ENCODE measurements around the gene KDM1A. TPM values are rescaled to one million over a fixed set of nuclear protein-coding genes. Genes with fewer than 3 reads are reported as not detected.

The KDM1A gene
- total and polyA plus RNA-seq, 4 donors: 7.4 to 46.7 (median 21.5) TPM

- TF ChIP-seq ZBTB33 (IDR thresholded peaks at IDR 0.05): no peak
- TF ChIP-seq NR2F2 (IDR thresholded peaks at IDR 0.05): no peak
- TF ChIP-seq TAF1 (conservative IDR thresholded peaks at IDR 0.05): no peak
Observed at GRCh38 chr1:23108918-23109533, 89.8 kb downstream of the KDM1A start (continued).

DNA sequence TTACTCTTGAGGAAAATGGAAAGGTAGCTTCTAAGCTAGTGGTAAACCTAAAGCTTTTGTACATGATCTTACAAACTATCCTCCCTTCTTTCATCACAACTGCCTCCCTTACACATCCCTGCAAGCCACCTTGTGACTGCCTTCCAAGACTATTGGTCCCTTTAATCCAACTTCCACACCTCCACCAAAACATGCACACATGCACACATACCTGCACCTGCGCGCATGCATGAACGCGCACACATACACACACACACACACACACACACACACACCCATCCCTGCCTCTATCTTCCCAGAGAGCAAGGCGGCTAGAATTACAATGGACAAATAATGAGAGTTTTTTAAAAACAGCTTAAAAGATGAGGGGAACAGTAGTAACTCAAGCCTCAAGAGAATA lies 91.1 kb downstream of the KDM1A start:
- no peak overlapping the region for H3K9ac ChIP-seq (ENCODE audit: low read depth in 1 of 2, low read length in 2 of 2)
- 98% methylated on average over 5 of the region's 5 CpGs for WGBS
- H3K27ac ChIP-seq (ENCODE audit: low read depth in 1 of 2, low read length in 2 of 2): no peak overlapping the region
- H3K9me3 ChIP-seq (ENCODE audit: control insufficient read depth in 4 of 4, low read length in 3 of 4): no peaks in the 10 kb centered on the region
- H3K4me3 ChIP-seq (ENCODE audit: low read depth in 1 of 3, low read length in 3 of 3): no peak overlapping the region
- H3K4me1 ChIP-seq (ENCODE audit: control insufficient read depth in 4 of 4, insufficient read depth in 4 of 4, low read length in 3 of 4): peaks cover 0 to 3% (median 0%) of the 10 kb centered on the region in 4 donors
- H3K36me3 ChIP-seq (ENCODE audit: control insufficient read depth in 4 of 4, insufficient read depth in 3 of 4, low read depth in 1 of 4, low read length in 3 of 4): no peaks in the 10 kb centered on the region
- no peaks in the 10 kb centered on the region for H3K27me3 ChIP-seq (ENCODE audit: control insufficient read depth in 4 of 4, insufficient read depth in 4 of 4, low read length in 3 of 4)
- DNase-seq (ENCODE audit: low spot score): no peak
- TF ChIP-seq REST (IDR thresholded peaks at IDR 0.05): no peak
- TF ChIP-seq EGR1 (IDR thresholded peaks at IDR 0.05; ENCODE audit: low read depth in 2 of 2): no peak

- Histone ChIP-seq H3K9me3 (ENCODE audit: control insufficient read depth in 4 of 4, low read length in 3 of 4) (no peaks in the 10 kb centered on the region), H3K36me3 (ENCODE audit: control insufficient read depth in 4 of 4, insufficient read depth in 3 of 4, low read depth in 1 of 4, low read length in 3 of 4) (no peaks in the 10 kb centered on the region), H3K27ac (ENCODE audit: low read depth in 1 of 2, low read length in 2 of 2) (no peak overlapping the region), H3K4me3 (ENCODE audit: low read depth in 1 of 3, low read length in 3 of 3) (no peak overlapping the region), H3K9ac (ENCODE audit: low read depth in 1 of 2, low read length in 2 of 2) (no peak overlapping the region), H3K4me1 (ENCODE audit: control insufficient read depth in 4 of 4, insufficient read depth in 4 of 4, low read length in 3 of 4) (peaks cover 0 to 3% (median 0%) of the 10 kb centered on the region in 4 donors), H3K27me3 (ENCODE audit: control insufficient read depth in 4 of 4, insufficient read depth in 4 of 4, low read length in 3 of 4) (no peaks in the 10 kb centered on the region)
- WGBS: 86% methylated on average over 6 of the region's 6 CpGs
- no peak for TF ChIP-seq FOXA1 (IDR thresholded peaks at IDR 0.05)
- TF ChIP-seq JUND (IDR thresholded peaks at IDR 0.05): no peak
- no peak for TF ChIP-seq EGR1 (IDR thresholded peaks at IDR 0.05; ENCODE audit: low read depth in 2 of 2)
- TF ChIP-seq RXRA (IDR thresholded peaks at IDR 0.05): no peak
- TF ChIP-seq RAD21 (IDR thresholded peaks at IDR 0.05): no peak
- no peak for TF ChIP-seq NR2F2 (IDR thresholded peaks at IDR 0.05)
- no peak for TF ChIP-seq YY1 (IDR thresholded peaks at IDR 0.05)
- no peak for TF ChIP-seq REST (IDR thresholded peaks at IDR 0.05)
- TF ChIP-seq, protein P1, sequence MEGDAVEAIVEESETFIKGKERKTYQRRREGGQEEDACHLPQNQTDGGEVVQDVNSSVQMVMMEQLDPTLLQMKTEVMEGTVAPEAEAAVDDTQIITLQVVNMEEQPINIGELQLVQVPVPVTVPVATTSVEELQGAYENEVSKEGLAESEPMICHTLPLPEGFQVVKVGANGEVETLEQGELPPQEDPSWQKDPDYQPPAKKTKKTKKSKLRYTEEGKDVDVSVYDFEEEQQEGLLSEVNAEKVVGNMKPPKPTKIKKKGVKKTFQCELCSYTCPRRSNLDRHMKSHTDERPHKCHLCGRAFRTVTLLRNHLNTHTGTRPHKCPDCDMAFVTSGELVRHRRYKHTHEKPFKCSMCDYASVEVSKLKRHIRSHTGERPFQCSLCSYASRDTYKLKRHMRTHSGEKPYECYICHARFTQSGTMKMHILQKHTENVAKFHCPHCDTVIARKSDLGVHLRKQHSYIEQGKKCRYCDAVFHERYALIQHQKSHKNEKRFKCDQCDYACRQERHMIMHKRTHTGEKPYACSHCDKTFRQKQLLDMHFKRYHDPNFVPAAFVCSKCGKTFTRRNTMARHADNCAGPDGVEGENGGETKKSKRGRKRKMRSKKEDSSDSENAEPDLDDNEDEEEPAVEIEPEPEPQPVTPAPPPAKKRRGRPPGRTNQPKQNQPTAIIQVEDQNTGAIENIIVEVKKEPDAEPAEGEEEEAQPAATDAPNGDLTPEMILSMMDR (IDR thresholded peaks at IDR 0.05; ENCODE audit: low read depth, low read length, missing input control): no peak
- TF ChIP-seq SP1 (IDR thresholded peaks at IDR 0.05): no peak
- TF ChIP-seq GABPA (IDR thresholded peaks at IDR 0.05 in 1 of 2, conservative IDR thresholded peaks at IDR 0.05 in 1 of 2): no peak
- no peak for TF ChIP-seq FOXA2 (IDR thresholded peaks at IDR 0.05)
- TF ChIP-seq, protein P2, sequence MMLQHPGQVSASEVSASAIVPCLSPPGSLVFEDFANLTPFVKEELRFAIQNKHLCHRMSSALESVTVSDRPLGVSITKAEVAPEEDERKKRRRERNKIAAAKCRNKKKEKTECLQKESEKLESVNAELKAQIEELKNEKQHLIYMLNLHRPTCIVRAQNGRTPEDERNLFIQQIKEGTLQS (IDR thresholded peaks at IDR 0.05): no peak
- no peak for TF ChIP-seq HNF4G (IDR thresholded peaks at IDR 0.05)
- DNase-seq (ENCODE audit: low spot score): no peak
Observed at GRCh38 chr1:23111600-23112535, 92.6 kb downstream of the KDM1A start.
